HL-60 (cell line): ENCODE results near the gene ADAMTS8.

Experiments used
- DNase-seq, 2 experiments: peaks; one replicate each; pipeline ENCODE4 v3.0.0-alpha.2; 2010 to 2020; ENCODE audit warnings: low read depth in 1 of 2, low spot score in 1 of 2
- H3K27ac ChIP-seq: fragments of 250-450 bp; sonication (Bioruptor Pico); replicated peaks from 2 replicates; pipeline ENCODE4 v1.5.1; 2020; ENCODE audit warnings: mild to moderate bottlenecking, moderate library complexity
- H3K27me3 ChIP-seq: fragments of 250-450 bp; sonication (Bioruptor Pico); 2 replicates; pipeline ENCODE4 v1.5.1; 2021; ENCODE audit warnings: mild to moderate bottlenecking, moderate library complexity; ENCODE audit not compliant: insufficient read depth, poor library complexity, severe bottlenecking
- H3K4me3 ChIP-seq: replicated peaks from 2 replicates; pipeline ENCODE4 v1.5.1; 2011; ENCODE audit warnings: mild to moderate bottlenecking, control low read depth, low read length; ENCODE audit not compliant: insufficient read depth
- CTCF ChIP-seq: IDR thresholded peaks from one replicate; pipeline ENCODE4 v1.5.1; 2011; ENCODE audit warnings: low read length, control low read depth, inconsistent platforms; ENCODE audit not compliant: insufficient read depth
- GABPA ChIP-seq: IDR thresholded peaks from 2 replicates; pipeline ENCODE4 v1.6.1; 2012; ENCODE audit warnings: low read depth
- POLR2AphosphoS5 ChIP-seq: IDR thresholded peaks from 2 replicates; pipeline ENCODE4 v1.6.1; 2012; ENCODE audit warnings: low read depth
- REST ChIP-seq: IDR thresholded peaks from 2 replicates; pipeline ENCODE4 v1.6.1; 2012; ENCODE audit warnings: low read depth; ENCODE audit not compliant: insufficient replicate concordance
- SPI1 ChIP-seq: IDR thresholded peaks from 2 replicates; pipeline ENCODE4 v1.6.1; 2012; ENCODE audit warnings: low read depth, mild to moderate bottlenecking, borderline replicate concordance

The ADAMTS8 gene

DNA sequence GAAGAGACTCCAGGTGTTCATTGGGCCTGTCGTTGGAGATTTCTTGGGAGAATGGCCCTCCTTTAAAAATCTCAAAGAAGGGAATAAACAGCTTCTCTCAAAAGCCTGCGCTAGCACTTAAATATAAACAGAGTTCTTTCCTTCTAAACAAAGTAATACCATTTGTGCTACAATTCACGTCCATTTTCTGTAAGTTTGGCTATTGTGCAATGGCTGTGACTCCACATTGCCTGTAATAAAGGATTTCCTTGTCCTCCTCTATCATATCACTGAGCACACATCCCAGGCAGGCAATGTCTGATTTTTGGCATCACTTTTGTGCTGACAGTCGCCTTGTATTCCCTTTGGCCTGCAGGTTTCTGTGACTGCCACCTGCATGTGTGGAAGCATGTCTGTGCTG is 4.9 kb upstream of the ADAMTS8 start:
- no peak overlapping the region for H3K4me3 ChIP-seq
- TF ChIP-seq REST (no peak), GABPA (no peak), SPI1 (no peak), POLR2AphosphoS5 (no peak), CTCF (no peak)
- H3K27me3 ChIP-seq = peaks cover 22% of the 10 kb centered on the region
- no peak overlapping the region for H3K27ac ChIP-seq
- no peak for DNase-seq

- H3K4me3 ChIP-seq = no peak overlapping the region
- H3K27me3 ChIP-seq = peaks cover 31% of the 10 kb centered on the region
- no peak for DNase-seq
- no peak overlapping the region for H3K27ac ChIP-seq
- no peak for TF ChIP-seq GABPA
- no peak for TF ChIP-seq REST
- no peak for TF ChIP-seq POLR2AphosphoS5
- TF ChIP-seq CTCF = no peak
- no peak for TF ChIP-seq SPI1
Measured at GRCh38 chr11:130431801-130432200, 3.4 kb upstream of the ADAMTS8 start.

GRCh38 chr11:130431331-130431773 is 2.9 kb upstream of the ADAMTS8 start:
- peak; percentile 66 for TF ChIP-seq CTCF
- no peak for TF ChIP-seq REST
- no peak overlapping the region for H3K4me3 ChIP-seq
- peaks cover 35% of the 10 kb centered on the region for H3K27me3 ChIP-seq
- no peak overlapping the region for H3K27ac ChIP-seq
- DNase-seq = peak in 1 of 2 experiments; percentile 66
